Measurements from ENCODE around the gene LCN9.
"Not testable (repeated sequence)": the region's sequence is repeated elsewhere in the genome, so short reads cannot be mapped to it uniquely, and the experiment has no call there.

The LCN9 gene

GRCh38 chr9:135662758-135663450, at the start of gene LCN9:
LCN9 (plus strand) TSS chr9:135663309; CDS start chr9:135663322, 13 bp downstream.
- no peak for DNase-seq

- no peak for DNase-seq
Measured at GRCh38 chr9:135613946-135614805, 48.9 kb upstream of the LCN9 start.

- DNase-seq: no peak
Measured at GRCh38 chr9:135614821-135615665, 48.1 kb upstream of the LCN9 start.

- DNase-seq: no peak
Measured at GRCh38 chr9:135615666-135616618, 47.2 kb upstream of the LCN9 start.

GRCh38 chr9:135616619-135617537, 46.2 kb upstream of the LCN9 start:
- no peak for DNase-seq

GRCh38 chr9:135617538-135617900, 45.6 kb upstream of the LCN9 start:
- DNase-seq: no peak

- DNase-seq: no peak
Measured at GRCh38 chr9:135617991-135618411, 45.1 kb upstream of the LCN9 start.

GRCh38 chr9:135618866-135619598, 44.1 kb upstream of the LCN9 start:
- no peak for DNase-seq

- DNase-seq: no peak
Measured at GRCh38 chr9:135619599-135619886, 43.6 kb upstream of the LCN9 start.

- no peak for DNase-seq
Measured at GRCh38 chr9:135620558-135620957, 42.6 kb upstream of the LCN9 start.

GRCh38 chr9:135622415-135623020, 40.6 kb upstream of the LCN9 start:
- DNase-seq: no peak

- no peak for DNase-seq
Measured at GRCh38 chr9:135624282-135624681, 38.8 kb upstream of the LCN9 start.

GRCh38 chr9:135632841-135633240, 30.3 kb upstream of the LCN9 start:
- no peak for DNase-seq

GRCh38 chr9:135636930-135637530, 26.1 kb upstream of the LCN9 start:
- not testable (repeated sequence) for DNase-seq

- DNase-seq: no peak
Measured at GRCh38 chr9:135639196-135639595, 23.9 kb upstream of the LCN9 start, which contains the start of gene GLT6D1. GLT6D1 (minus strand) TSS chr9:135639540; CDS start chr9:135639187, 353 bp downstream.

- DNase-seq: no peak
Measured at GRCh38 chr9:135641047-135641446, 22.1 kb upstream of the LCN9 start.

GRCh38 chr9:135641745-135642144, 21.4 kb upstream of the LCN9 start:
- DNase-seq: no peak

GRCh38 chr9:135644631-135645218, 18.4 kb upstream of the LCN9 start:
- no peak for DNase-seq

- no peak for DNase-seq
Measured at GRCh38 chr9:135647884-135648283, 15.2 kb upstream of the LCN9 start.
